Brain microvascular endothelial cell (primary cell): ENCODE measurements around the gene A1CF.
"Not testable (repeated sequence)": the region's sequence is repeated elsewhere in the genome, so short reads cannot be mapped to it uniquely, and the experiment has no call there.

Experiments
- DNase-seq: peaks from one replicate; pipeline ENCODE4 v3.0.0-alpha.2; 2020
- H3K27ac ChIP-seq: fragments of 250-450 bp; sonication (Bioruptor Pico); 2 replicates; pipeline ENCODE4 v1.5.1; 2020; ENCODE audit warnings: mild to moderate bottlenecking, moderate library complexity
- H3K27me3 ChIP-seq: fragments of 250-450 bp; sonication (Bioruptor Pico); replicated peaks from 2 replicates; pipeline ENCODE4 v1.5.1; 2020; ENCODE audit warnings: mild to moderate bottlenecking
- H3K36me3 ChIP-seq: fragments of 250-450 bp; sonication (Bioruptor Pico); replicated peaks from 2 replicates; pipeline ENCODE4 v1.5.1; 2020; ENCODE audit warnings: mild to moderate bottlenecking
- H3K4me3 ChIP-seq: 2 replicates; pipeline ENCODE4 v1.5.1; 2011; ENCODE audit warnings: low read depth, mild to moderate bottlenecking, control low read depth, low read length, moderate library complexity
- CTCF ChIP-seq: IDR thresholded peaks from 2 replicates; pipeline ENCODE4 v1.5.1; 2011; ENCODE audit warnings: low read depth, mild to moderate bottlenecking, moderate library complexity, low read length, control low read depth, inconsistent platforms; ENCODE audit errors: missing control alignments
- in situ Hi-C: cut with HindIII; loops from 2 replicates; pipeline ENCODE4 v1.10.0; 2017; ENCODE audit warnings: low sequenced_read_pairs, low pct_ligation_motif_present

The A1CF gene

GRCh38 chr10:50919010-50919409, 33.6 kb upstream of the A1CF start:
- Histone ChIP-seq H3K27me3 (no peaks in the 10 kb centered on the region), H3K27ac (no peak overlapping the region), H3K36me3 (no peaks in the 10 kb centered on the region), H3K4me3 (no peak overlapping the region)
- no peak for DNase-seq
- no peak for TF ChIP-seq CTCF
- in situ Hi-C loops, result no loop called here

DNA sequence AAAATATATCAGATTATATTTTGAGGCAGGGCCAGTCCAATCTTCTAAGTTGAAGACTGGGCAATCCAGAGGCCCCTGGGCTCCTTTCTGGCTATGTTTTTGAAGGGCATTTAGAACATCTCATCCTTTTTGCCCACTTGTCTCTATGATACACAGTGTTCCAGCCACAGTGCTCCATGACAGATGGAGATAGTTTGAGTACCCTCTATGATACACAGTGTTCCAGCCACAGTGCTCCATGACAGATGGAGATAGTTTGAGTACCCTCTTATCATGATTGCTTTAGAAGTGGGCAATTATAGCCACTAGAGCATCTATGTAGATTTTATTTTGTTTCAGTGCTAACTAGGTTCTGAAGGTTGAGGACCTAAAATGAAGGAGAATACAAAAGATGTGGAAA, 33.1 kb upstream of the A1CF start:
- no peak for DNase-seq
- in situ Hi-C loops, result no loop called here
- Histone ChIP-seq H3K27me3 (no peaks in the 10 kb centered on the region), H3K27ac (no peak overlapping the region), H3K36me3 (no peaks in the 10 kb centered on the region), H3K4me3 (no peak overlapping the region)
- no peak for TF ChIP-seq CTCF

GRCh38 chr10:50917486-50917885, 32.1 kb upstream of the A1CF start:
- no peaks in the 10 kb centered on the region for H3K27me3 ChIP-seq
- DNase-seq, result peak; percentile 75
- no peak overlapping the region for H3K4me3 ChIP-seq
- no peaks in the 10 kb centered on the region for H3K36me3 ChIP-seq
- TF ChIP-seq CTCF, result no peak
- in situ Hi-C loops, result no loop called here
- H3K27ac ChIP-seq, result no peak overlapping the region

- no peak overlapping the region for H3K4me3 ChIP-seq
- in situ Hi-C loops, result no loop called here
- no peaks in the 10 kb centered on the region for H3K27me3 ChIP-seq
- H3K36me3 ChIP-seq, result no peaks in the 10 kb centered on the region
- no peak for TF ChIP-seq CTCF
- DNase-seq, result no peak
- H3K27ac ChIP-seq, result no peak overlapping the region
Measured at GRCh38 chr10:50909334-50910014, 24.0 kb upstream of the A1CF start.

- DNase-seq, result no peak
- Histone ChIP-seq H3K27ac (no peak overlapping the region), H3K4me3 (no peak overlapping the region), H3K27me3 (no peaks in the 10 kb centered on the region), H3K36me3 (no peaks in the 10 kb centered on the region)
- TF ChIP-seq CTCF, result no peak
- in situ Hi-C loops, result no loop called here
Measured at GRCh38 chr10:50908366-50908765, 22.9 kb upstream of the A1CF start.

DNA sequence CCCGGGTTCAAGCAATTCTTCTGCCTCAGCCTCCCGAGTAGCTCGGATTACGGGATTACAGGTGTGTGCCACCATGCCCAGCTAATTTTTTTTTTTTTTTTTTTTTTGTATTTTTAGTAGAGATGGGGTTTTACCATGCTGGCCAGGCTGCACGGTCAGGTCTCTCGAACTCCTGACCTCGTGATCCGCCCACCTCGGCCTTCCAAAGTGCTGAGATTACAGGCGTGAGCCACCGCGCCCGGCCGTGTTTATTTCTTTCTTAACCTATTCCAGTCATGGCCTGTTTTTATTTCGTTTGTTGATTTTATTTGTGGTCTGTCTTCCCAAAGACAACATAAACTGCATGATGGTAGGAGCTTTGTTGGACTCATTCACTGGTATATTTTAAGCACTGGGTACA, 20.4 kb upstream of the A1CF start:
- DNase-seq, H3K36me3 ChIP-seq, H3K27me3 ChIP-seq, in situ Hi-C loops, H3K4me3 ChIP-seq, H3K27ac ChIP-seq: not testable (repeated sequence)
